Epithelial cell of esophagus (primary cell): Measurements from ENCODE around the gene PAX7.
"Not testable (repeated sequence)": the region's sequence is repeated elsewhere in the genome, so short reads cannot be mapped to it uniquely, and the experiment has no call there.

Experiments
- DNase-seq: peaks from one replicate; pipeline ENCODE4 v3.0.0; 2010; ENCODE audit warnings: low read depth
- H3K4me3 ChIP-seq: 2 replicates; pipeline ENCODE4 v1.5.1; 2011; ENCODE audit warnings: mild to moderate bottlenecking, low read length, control low read depth
- TF ChIP-seq, protein P1 (sequence below): IDR thresholded peaks from 2 replicates; pipeline ENCODE4 v1.5.1; 2011; ENCODE audit warnings: low read depth, mild to moderate bottlenecking, low read length, control low read depth, inconsistent platforms; ENCODE audit not compliant: insufficient read depth; ENCODE audit errors: missing control alignments

Gene PAX7

DNA sequence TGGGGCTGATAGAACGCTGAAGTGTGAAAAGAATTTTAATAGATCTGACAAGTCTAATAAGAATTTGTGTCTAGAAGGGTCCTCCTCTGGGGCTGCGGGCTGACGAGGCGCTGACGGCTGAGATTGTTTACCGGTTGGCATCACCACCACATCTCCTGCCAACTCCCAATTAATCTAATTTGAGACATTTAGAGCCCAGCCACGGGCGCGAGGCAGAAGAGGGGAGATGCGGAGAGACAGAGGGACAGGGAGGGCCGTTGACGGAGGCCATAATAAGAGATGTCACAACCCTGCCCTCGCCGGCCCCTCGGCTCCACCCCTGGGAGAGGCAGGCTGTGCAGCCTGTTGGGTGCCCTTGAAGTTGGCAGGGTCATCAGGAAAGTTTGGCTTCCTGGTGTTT is 109.3 kb downstream of the PAX7 start:
- TF ChIP-seq, protein P1, sequence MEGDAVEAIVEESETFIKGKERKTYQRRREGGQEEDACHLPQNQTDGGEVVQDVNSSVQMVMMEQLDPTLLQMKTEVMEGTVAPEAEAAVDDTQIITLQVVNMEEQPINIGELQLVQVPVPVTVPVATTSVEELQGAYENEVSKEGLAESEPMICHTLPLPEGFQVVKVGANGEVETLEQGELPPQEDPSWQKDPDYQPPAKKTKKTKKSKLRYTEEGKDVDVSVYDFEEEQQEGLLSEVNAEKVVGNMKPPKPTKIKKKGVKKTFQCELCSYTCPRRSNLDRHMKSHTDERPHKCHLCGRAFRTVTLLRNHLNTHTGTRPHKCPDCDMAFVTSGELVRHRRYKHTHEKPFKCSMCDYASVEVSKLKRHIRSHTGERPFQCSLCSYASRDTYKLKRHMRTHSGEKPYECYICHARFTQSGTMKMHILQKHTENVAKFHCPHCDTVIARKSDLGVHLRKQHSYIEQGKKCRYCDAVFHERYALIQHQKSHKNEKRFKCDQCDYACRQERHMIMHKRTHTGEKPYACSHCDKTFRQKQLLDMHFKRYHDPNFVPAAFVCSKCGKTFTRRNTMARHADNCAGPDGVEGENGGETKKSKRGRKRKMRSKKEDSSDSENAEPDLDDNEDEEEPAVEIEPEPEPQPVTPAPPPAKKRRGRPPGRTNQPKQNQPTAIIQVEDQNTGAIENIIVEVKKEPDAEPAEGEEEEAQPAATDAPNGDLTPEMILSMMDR: no peak
- no peak overlapping the region for H3K4me3 ChIP-seq
- DNase-seq: no peak

DNA sequence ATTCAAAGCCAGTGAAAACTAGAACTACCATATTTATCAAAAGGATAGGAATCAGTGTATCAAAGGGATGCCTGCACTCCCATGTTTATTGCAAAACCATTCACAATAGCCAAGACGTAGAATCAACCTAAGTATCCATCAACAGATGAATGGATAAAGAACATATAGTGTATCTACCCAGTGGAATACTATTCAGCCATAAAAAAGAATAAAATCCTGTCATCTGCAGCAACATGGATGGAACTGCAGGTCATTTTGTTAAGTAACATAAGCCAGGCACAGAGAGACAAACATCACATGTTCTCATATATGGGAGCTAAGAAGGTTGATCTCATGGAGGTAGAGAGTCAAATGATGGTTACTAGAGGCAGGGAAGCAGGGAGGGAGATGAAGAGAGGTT is 110.0 kb downstream of the PAX7 start:
- TF ChIP-seq, protein P1: no peak
- H3K4me3 ChIP-seq: no peak overlapping the region
- DNase-seq: no peak

DNA sequence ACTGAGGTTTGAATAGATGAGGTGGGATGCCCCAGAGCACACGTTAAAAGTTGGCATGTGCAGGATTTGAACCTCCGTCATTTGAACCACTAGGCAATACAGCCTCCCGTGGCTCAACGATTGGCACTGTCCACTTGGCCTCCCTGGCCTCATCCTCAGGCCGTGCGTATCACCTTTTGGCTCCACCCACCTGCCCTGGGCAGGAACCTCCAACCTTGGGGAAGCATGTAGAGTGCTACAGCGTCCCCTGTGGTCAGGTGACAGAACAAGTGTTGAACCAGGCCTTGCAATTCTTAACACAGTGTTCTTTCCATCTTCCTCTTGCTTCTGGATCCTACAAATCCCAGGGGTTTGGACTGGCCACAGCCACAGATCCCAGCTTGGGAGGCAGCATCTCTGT is 112.6 kb downstream of the PAX7 start:
- TF ChIP-seq, protein P1: no peak
- no peak for DNase-seq
- no peak overlapping the region for H3K4me3 ChIP-seq

DNA sequence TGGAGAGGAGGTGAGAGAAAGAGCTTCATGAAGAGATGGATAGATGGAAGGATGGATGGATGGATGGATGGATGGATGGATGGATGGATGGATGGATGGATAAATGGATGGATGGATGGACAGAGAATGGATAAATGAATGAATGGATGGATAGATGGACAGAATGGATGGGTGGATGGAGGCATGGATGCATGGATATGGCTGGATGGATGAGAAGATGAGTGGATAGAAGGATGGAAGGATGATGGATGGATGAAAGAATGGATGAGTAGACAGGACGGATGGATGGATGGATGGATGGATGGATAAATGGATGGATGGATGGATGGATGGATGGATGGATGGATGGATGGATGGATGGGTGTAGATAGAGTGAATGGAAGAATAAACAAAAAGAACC is 113.7 kb downstream of the PAX7 start:
- H3K4me3 ChIP-seq, DNase-seq: not testable (repeated sequence)

DNA sequence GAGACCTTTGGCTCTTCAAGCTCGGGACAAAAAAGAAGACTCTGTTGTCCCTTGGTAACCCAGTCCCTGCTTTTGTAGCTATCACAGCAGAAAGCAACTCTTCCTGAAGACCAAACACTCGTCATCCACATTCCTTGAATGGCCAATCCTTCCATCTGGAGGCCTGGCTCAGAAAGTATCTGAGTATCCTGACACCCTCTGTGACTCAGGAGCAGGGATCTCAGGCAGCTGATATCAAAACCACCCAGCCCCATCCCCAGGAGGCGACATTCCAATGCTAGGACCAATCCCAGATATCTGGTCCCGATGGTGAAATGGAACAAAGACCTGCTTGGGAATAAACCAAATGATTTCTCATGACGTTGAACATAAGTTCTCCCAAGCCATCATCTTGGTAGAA is 116.3 kb downstream of the PAX7 start:
- no peak overlapping the region for H3K4me3 ChIP-seq
- TF ChIP-seq, protein P1: no peak
- DNase-seq: no peak

DNA sequence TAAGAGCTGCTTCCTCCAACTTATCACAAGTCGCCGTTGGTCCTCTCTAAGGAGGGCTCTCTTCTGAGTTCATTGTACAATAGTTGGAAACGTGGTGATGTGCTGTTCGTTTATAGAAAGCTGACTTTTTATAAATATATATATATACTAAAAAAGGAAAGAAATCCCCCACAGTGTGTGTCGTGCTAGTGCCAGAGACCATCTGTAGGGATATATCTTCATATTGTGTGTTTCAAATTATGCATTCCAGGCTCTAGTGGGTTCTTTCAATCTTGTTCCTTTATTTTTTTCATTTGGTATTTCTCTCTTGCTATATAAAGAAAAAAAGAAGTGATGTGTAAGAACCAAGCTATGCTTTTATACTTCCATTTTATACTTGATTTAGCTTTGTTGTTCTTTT is 117.0 kb downstream of the PAX7 start:
- TF ChIP-seq, protein P1: no peak
- no peak for DNase-seq
- no peak overlapping the region for H3K4me3 ChIP-seq

DNA sequence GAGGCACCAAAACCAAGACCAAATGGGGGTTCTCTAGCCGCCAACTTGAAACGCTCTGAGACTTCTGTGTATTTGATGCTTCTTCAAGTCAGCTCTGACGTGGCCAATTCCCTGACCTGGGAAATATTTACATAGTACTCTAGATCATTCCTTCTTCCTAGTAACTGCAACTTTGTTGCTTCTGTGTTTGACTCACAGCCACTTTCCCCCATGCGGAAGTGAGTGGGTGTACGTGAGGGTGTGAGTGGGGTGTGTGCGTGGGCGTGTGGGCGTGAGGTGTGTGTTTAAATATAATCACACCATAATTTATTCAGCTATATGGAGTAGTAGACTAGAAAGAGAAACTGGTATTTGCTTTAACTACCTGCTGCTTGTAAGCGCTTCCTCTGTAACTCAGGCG is 117.8 kb downstream of the PAX7 start:
- no peak overlapping the region for H3K4me3 ChIP-seq
- peak; percentile 6 for DNase-seq
- TF ChIP-seq, protein P1: no peak

DNA sequence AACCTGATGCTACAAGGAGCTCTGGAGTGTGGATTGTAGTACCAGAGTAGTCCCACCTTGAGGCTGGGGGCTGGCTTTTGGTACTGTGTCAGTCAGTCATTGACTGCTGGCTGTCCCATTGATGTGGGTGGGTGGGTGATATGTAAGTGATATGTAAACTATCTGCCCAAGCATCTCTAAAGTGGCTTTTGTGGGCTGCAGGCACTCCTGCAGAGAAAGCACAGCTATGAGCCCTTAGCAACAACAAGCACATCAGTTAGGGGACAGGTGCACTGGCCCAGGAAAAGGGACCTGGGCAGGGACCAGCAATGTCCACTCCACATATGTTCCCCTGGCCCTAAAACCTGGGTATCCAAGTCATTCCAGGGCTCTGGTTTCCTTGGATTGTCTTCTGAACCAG is 118.9 kb downstream of the PAX7 start:
- no peak overlapping the region for H3K4me3 ChIP-seq
- no peak for DNase-seq
- TF ChIP-seq, protein P1: no peak
